SK-N-MC (cell line): ENCODE data around the gene G6PD.

Experiments
- EZH2 ChIP-seq: fragments of 200-600 bp; sonication (generic); IDR thresholded peaks from one replicate; pipeline ENCODE4 v1.6.1; 2017; ENCODE audit warnings: antibody characterized with exemption
- POLR2AphosphoS5 ChIP-seq: IDR thresholded peaks from 2 replicates; pipeline ENCODE4 v1.6.1; 2012; ENCODE audit warnings: mild to moderate bottlenecking, low read depth, low read length, borderline replicate concordance

GRCh38 chrX:154508384-154508745 is 38.3 kb downstream of the G6PD start:
- TF ChIP-seq POLR2AphosphoS5, result no peak
- no peak for TF ChIP-seq EZH2
